Activated effector memory CD4-positive, alpha-beta T cell treated with anti-CD3 and anti-CD28 coated beads, Interleukin-2, amount 50 U/mL, for 16 hours (primary cell): ENCODE measurements around the gene CBARP.
"Not testable (repeated sequence)": the region's sequence is repeated elsewhere in the genome, so short reads cannot be mapped to it uniquely, and the experiment has no call there.

Source experiments
- DNase-seq: peaks from one replicate; pipeline ENCODE4 v3.0.0-alpha.2; 2020

Gene CBARP

GRCh38 chr19:1206150-1206863, 31.5 kb downstream of the CBARP start:
- DNase-seq, result peak; percentile 70

GRCh38 chr19:1205114-1206099, 32.4 kb downstream of the CBARP start, which contains the start of gene STK11:
STK11 (plus strand) TSS chr19:1205778; CDS start chr19:1206914, 1,136 bp downstream.
- DNase-seq, result peak; percentile 100

GRCh38 chr19:1200614-1201013, 37.2 kb downstream of the CBARP start:
- DNase-seq, result not testable (repeated sequence)

GRCh38 chr19:1199531-1199930, 38.3 kb downstream of the CBARP start:
- DNase-seq, result no peak

GRCh38 chr19:1189419-1189818, 48.4 kb downstream of the CBARP start:
- DNase-seq, result peak; percentile 81

DNA sequence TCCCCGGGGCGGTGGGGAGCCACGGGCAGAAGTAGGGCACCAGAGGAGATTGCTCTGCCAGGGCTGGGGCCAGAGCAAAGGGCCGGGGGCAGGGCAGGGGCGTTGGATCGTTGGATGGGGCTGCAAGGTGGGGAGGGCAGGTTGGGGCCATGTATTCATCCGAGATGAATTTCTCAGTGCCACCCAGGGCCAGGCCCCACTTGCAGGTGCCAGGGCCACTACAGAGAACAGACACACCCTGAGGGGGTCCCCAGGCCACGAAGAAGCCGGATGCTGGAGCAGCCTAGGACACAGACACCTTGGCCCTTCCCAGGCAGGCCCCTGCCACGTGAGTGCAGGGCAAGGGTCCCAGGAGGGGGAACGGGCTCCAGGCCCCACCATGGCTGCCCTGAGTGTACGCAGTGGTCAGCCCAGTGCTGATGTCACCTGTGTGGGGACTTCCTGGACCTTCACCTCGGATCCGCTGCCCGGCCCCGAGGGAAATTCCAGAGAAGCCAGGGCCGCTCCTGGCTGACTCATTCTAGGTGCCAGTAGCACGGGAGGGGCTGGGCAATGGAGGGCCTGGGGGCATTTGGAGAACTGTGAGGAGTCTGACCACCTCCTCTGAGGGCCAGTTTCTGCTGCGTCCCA, 54.1 kb downstream of the CBARP start:
- peak; percentile 60 for DNase-seq

DNA sequence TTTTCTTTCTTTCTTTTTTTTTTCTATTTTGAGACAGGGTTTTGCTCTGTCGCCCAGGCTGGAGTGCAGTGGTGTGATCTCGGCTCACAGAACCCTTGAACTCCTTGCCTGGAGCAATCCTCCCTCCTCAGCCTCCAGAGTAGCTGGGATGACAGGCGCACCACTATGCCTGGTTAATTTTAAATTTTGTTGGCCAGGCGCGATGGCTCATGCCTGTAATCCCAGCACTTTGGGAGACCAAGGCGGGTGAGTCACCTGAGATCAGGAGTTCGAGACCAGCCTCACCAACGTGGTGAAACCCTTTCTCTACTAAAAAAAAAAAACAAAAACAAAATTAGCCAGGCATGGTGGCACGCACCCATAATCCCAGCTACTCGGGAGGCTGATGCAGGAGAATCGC, 55.1 kb downstream of the CBARP start:
- no peak for DNase-seq

- DNase-seq, result no peak
Observed at GRCh38 chr19:1182068-1182467, 55.7 kb downstream of the CBARP start.

DNA sequence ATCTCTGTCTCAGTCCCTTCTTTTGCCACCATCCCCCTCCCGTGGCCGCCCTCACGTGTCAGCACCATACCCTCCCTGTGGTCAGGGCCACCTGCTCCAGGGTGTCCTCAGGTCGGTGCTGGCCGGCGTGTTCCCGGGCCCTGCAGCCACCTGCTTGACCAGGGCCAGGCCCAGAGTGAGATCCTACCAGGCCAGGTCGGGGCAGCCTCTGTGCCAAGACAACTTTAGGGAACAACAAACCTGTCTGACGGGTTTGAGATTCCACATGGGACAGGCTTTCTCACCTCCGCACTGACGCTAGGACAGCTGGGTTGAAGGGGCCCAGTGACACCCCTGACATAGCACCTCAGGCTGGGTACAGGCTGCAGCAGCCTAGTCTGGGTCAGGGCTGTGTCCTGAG, 56.2 kb downstream of the CBARP start:
- DNase-seq, result no peak
